IMR-90 (cell line): ENCODE measurements around the gene QDPR. TPM values are rescaled to one million over a fixed set of nuclear protein-coding genes. Genes with fewer than 3 reads are reported as not detected.

Source experiments
- ATAC-seq: fragments of 200-7000 bp; cut with Tn5 transposase; 2 replicates; pipeline ENCODE4 v1.9.1; 2020; ENCODE audit warnings: low read depth, mild to moderate bottlenecking, moderate library complexity
- BruUV-seq: library from RNA; stranded (reverse); fragments of 400-500 nt; replicated peaks from 2 replicates; lab custom pipeline; 2021; lab: Mats Ljungman, UMichigan
- CTCF ChIA-PET: fragments of 300-600 bp; formaldehyde crosslinking; extraction: SDS; loops from one replicate; lab custom pipeline; 2021; ENCODE audit warnings: antibody characterized with exemption; lab: Yijun Ruan, JAX
- POLR2A ChIA-PET: fragments of 300-600 bp; sonication (Branson Sonifier 250); formaldehyde crosslinking; loops from one replicate; lab custom pipeline; 2022; ENCODE audit warnings: antibody characterized with exemption; ENCODE audit not compliant: unreplicated experiment; lab: Charles Lee
- DNase-seq: peaks from one replicate; pipeline ENCODE4 v3.0.0; 2013
- H2AFZ ChIP-seq: replicated peaks from 2 replicates; pipeline ENCODE3; 2013; ENCODE audit warnings: low read length, mild to moderate bottlenecking; ENCODE audit not compliant: poor library complexity
- H2AK5ac ChIP-seq: 2 replicates; pipeline ENCODE4 v1.6.1; 2013; ENCODE audit warnings: low read depth, low read length, inconsistent platforms
- H2AK9ac ChIP-seq: replicated peaks from 2 replicates; pipeline ENCODE3; 2013; ENCODE audit warnings: mild to moderate bottlenecking, low read depth, low read length, moderate library complexity; ENCODE audit not compliant: poor library complexity
- H2BK120ac ChIP-seq: 2 replicates; pipeline ENCODE4 v1.6.1; 2013; ENCODE audit warnings: low read depth, low read length, inconsistent platforms
- H2BK15ac ChIP-seq: 3 replicates; pipeline ENCODE4 v1.6.1; 2013; ENCODE audit warnings: low read depth, low read length, inconsistent platforms
- H2BK20ac ChIP-seq: 2 replicates; pipeline ENCODE4 v1.6.1; 2013; ENCODE audit warnings: low read depth, mild to moderate bottlenecking, inconsistent platforms, low read length, moderate library complexity
- H2BK5ac ChIP-seq: 2 replicates; pipeline ENCODE4 v1.6.1; 2013; ENCODE audit warnings: mild to moderate bottlenecking, low read depth, low read length, inconsistent platforms; ENCODE audit not compliant: poor library complexity, severe bottlenecking
- H3K14ac ChIP-seq: replicated peaks from 2 replicates; pipeline ENCODE4 v1.6.1; 2013; ENCODE audit warnings: low read depth, low read length, inconsistent platforms
- H3K18ac ChIP-seq: 2 replicates; pipeline ENCODE4 v1.6.1; 2013; ENCODE audit warnings: low read depth, low read length, control low read depth
- H3K23ac ChIP-seq: 2 replicates; pipeline ENCODE4 v1.6.1; 2013; ENCODE audit warnings: low read depth, low read length, inconsistent platforms
- H3K27ac ChIP-seq: 2 replicates; pipeline ENCODE4 v1.5.1; 2013; ENCODE audit warnings: mild to moderate bottlenecking, control low read depth, low read length; ENCODE audit not compliant: insufficient read depth
- H3K27me3 ChIP-seq: 2 replicates; pipeline ENCODE4 v1.6.1; 2013; ENCODE audit warnings: low read length; ENCODE audit not compliant: control insufficient read depth, insufficient read depth
- H3K36me3 ChIP-seq: 2 replicates; pipeline ENCODE4 v1.6.1; 2013; ENCODE audit warnings: low read length, mixed read lengths; ENCODE audit not compliant: control insufficient read depth, insufficient read depth
- H3K4ac ChIP-seq: 2 replicates; pipeline ENCODE4 v1.6.1; 2013; ENCODE audit warnings: low read depth, low read length, inconsistent platforms
- H3K4me1 ChIP-seq: 2 replicates; pipeline ENCODE4 v1.6.1; 2013; ENCODE audit warnings: low read length, mixed read lengths; ENCODE audit not compliant: control insufficient read depth, insufficient read depth
- H3K4me2 ChIP-seq: 2 replicates; pipeline ENCODE4 v1.6.1; 2013; ENCODE audit warnings: low read depth, mild to moderate bottlenecking, control low read depth, low read length, moderate library complexity
- H3K4me3 ChIP-seq: 2 replicates; pipeline ENCODE4 v1.5.1; 2013; ENCODE audit warnings: low read depth, mild to moderate bottlenecking, control low read depth, low read length, moderate library complexity; ENCODE audit not compliant: insufficient read depth
- H3K56ac ChIP-seq: 2 replicates; pipeline ENCODE4 v1.6.1; 2013; ENCODE audit warnings: low read length, inconsistent platforms; ENCODE audit not compliant: insufficient read depth; ENCODE audit errors: extremely low read depth
- H3K79me1 ChIP-seq, 2 experiments: 2 replicates each; pipeline ENCODE4 v1.6.1; 2013; ENCODE audit warnings: low read length in 2 of 2, inconsistent platforms in 1 of 2, low read depth in 1 of 2
- H3K9ac ChIP-seq: 2 replicates; pipeline ENCODE4 v1.6.1; 2013; ENCODE audit warnings: low read depth, low read length, control low read depth
- H3K9me1 ChIP-seq: 2 replicates; pipeline ENCODE4 v1.6.1; 2013; ENCODE audit warnings: low read length, inconsistent platforms; ENCODE audit not compliant: insufficient read depth
- H3K9me3 ChIP-seq: 2 replicates; pipeline ENCODE4 v1.6.1; 2013; ENCODE audit warnings: low read length; ENCODE audit not compliant: control insufficient read depth, insufficient read depth
- H4K20me1 ChIP-seq: 2 replicates; pipeline ENCODE4 v1.6.1; 2013; ENCODE audit warnings: low read length, inconsistent platforms; ENCODE audit not compliant: insufficient read depth
- H4K5ac ChIP-seq: 2 replicates; pipeline ENCODE4 v1.6.1; 2013; ENCODE audit warnings: mild to moderate bottlenecking, low read depth, low read length, control low read depth
- H4K8ac ChIP-seq, 2 experiments: 2 replicates each; pipeline ENCODE4 v1.6.1; 2013; ENCODE audit warnings: low read depth in 2 of 2, low read length in 2 of 2, control low read depth in 1 of 2, inconsistent platforms in 1 of 2
- H4K91ac ChIP-seq: 2 replicates; pipeline ENCODE4 v1.6.1; 2013; ENCODE audit warnings: low read depth, low read length, inconsistent platforms; ENCODE audit not compliant: insufficient read depth
- BHLHE40 ChIP-seq: fragments of 150-350 bp; IDR thresholded peaks from 2 replicates; pipeline ENCODE4 v1.6.1; 2016; ENCODE audit warnings: mild to moderate bottlenecking, low read depth, low read length
- CEBPB ChIP-seq: IDR thresholded peaks from 2 replicates; pipeline ENCODE4 v1.6.1; 2012; ENCODE audit warnings: low read depth, low read length, improper control_type of control experiment
- CHD1 ChIP-seq: IDR thresholded peaks from 2 replicates; pipeline ENCODE4 v1.6.1; 2012; ENCODE audit warnings: low read depth, low read length, improper control_type of control experiment
- ELK1 ChIP-seq: fragments of 150-350 bp; IDR thresholded peaks from 2 replicates; pipeline ENCODE4 v1.6.1; 2016; ENCODE audit warnings: low read depth, mild to moderate bottlenecking, low read length, moderate library complexity, borderline replicate concordance
- FOS ChIP-seq: fragments of 150-350 bp; IDR thresholded peaks from 2 replicates; pipeline ENCODE4 v1.6.1; 2016; ENCODE audit warnings: low read depth, low read length
- MAFK ChIP-seq: IDR thresholded peaks from 2 replicates; pipeline ENCODE4 v1.6.1; 2012; ENCODE audit warnings: low read depth, low read length, improper control_type of control experiment
- MAZ ChIP-seq: IDR thresholded peaks from 2 replicates; pipeline ENCODE4 v1.6.1; 2012; ENCODE audit warnings: low read depth, mild to moderate bottlenecking, low read length, improper control_type of control experiment, moderate library complexity, borderline replicate concordance
- MXI1 ChIP-seq: IDR thresholded peaks from 2 replicates; pipeline ENCODE4 v1.6.1; 2012; ENCODE audit warnings: low read depth, mild to moderate bottlenecking, low read length, moderate library complexity, borderline replicate concordance
- NFE2L2 ChIP-seq: fragments of 150-350 bp; IDR thresholded peaks from 2 replicates; pipeline ENCODE4 v1.6.1; 2016; ENCODE audit warnings: low read depth, mild to moderate bottlenecking, low read length
- POLR2A ChIP-seq: IDR thresholded peaks from 2 replicates; pipeline ENCODE4 v1.6.1; 2012; ENCODE audit warnings: mild to moderate bottlenecking, low read depth, low read length
- RAD21 ChIP-seq: IDR thresholded peaks from 2 replicates; pipeline ENCODE4 v1.6.1; 2012; ENCODE audit warnings: low read length, improper control_type of control experiment
- RCOR1 ChIP-seq: IDR thresholded peaks from 2 replicates; pipeline ENCODE4 v1.6.1; 2012; ENCODE audit warnings: mild to moderate bottlenecking, low read length, improper control_type of control experiment; ENCODE audit not compliant: insufficient replicate concordance
- RFX5 ChIP-seq: IDR thresholded peaks from 2 replicates; pipeline ENCODE4 v1.8.0; 2012; ENCODE audit warnings: low read depth, mild to moderate bottlenecking, low read length, moderate library complexity
- SMC3 ChIP-seq: fragments of 150-350 bp; IDR thresholded peaks from 2 replicates; pipeline ENCODE4 v1.6.1; 2016; ENCODE audit warnings: low read depth, mild to moderate bottlenecking, antibody characterized with exemption, low read length, moderate library complexity
- WGBS, 2 experiments: methylation state at CpG; one replicate each; pipeline versions ENCODE4 v1.1.5 to v1.1.7; 2013; ENCODE audit warnings: missing lambda C conversion rate in 2 of 2; ENCODE audit not compliant: insufficient read length in 1 of 2; ENCODE audit errors: extremely low coverage in 2 of 2; 5-methylcytosine and 5-hydroxymethylcytosine counted together
- dilution Hi-C: fragments of 300-500 bp; cut with HindIII; formaldehyde crosslinking; loops from one replicate; pipeline ENCODE4 v1.14.3; 2018; ENCODE audit warnings: low sequenced_read_pairs; ENCODE audit not compliant: unreplicated experiment
- in situ Hi-C: fragments of 300-500 bp; cut with MboI; formaldehyde crosslinking; loops from 3 replicates; pipeline ENCODE4 v1.14.3; 2019; ENCODE audit warnings: low sequenced_read_pairs, inconsistent platforms, mixed read lengths
- intact Hi-C: fragments of 100-400 bp; cut with micrococcal nuclease; formaldehyde crosslinking; loops from 2 replicates; pipeline ENCODE4 v1.10.0; 2022
- polyA plus RNA-seq, 3 experiments: library from polyadenylated mRNA; depleted of rRNA; stranded (reverse); fragments of >200 nt; gene quantifications; 2 replicates each; pipeline ENCODE4 v1.2.3, GENCODE V29; 2012; ENCODE audit warnings: low replicate concordance in 1 of 3
- total RNA-seq: library from RNA; depleted of rRNA; stranded (reverse); fragments of >200 nt; gene quantifications from 2 replicates; pipeline ENCODE4 v1.2.3, GENCODE V29; 2012
- TF ChIP-seq, protein P1 (sequence below): conservative IDR thresholded peaks from 2 replicates; pipeline ENCODE4 v1.5.1; 2012; ENCODE audit warnings: mild to moderate bottlenecking, low read depth, low read length, improper control_type of control experiment
- TF ChIP-seq, protein P2 (sequence below): fragments of 150-350 bp; IDR thresholded peaks from 2 replicates; pipeline ENCODE4 v1.6.1; 2017; ENCODE audit warnings: mild to moderate bottlenecking, antibody characterized with exemption, low read length, low read depth

QDPR gene
- total and polyA plus RNA-seq, 2 of the 4 experiments (the other 2 are of a cell fraction) = 10.4 to 31.1 TPM

DNA sequence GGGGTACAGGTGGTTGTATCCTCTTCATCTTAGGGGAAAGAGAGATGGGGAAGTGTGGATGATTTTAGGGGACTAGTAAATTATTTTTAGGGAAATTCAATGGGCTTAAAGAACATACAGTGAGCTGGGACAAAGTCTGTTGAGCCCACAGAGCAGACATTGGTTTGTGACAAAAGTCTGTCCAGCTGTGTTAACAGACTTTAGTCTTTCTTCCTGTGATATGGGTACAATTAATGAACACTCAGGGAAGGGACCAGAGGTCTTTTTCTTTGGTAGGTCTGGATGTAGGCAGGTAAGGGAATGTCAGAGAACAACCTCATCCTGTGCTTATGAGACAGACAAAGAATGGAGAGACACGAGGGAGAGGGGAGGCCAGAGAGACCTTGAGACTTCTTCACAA is 5.1 kb upstream of the QDPR start:
- Histone ChIP-seq H3K18ac (no peak overlapping the region), H2BK20ac (no peak overlapping the region), H3K36me3 (no peaks in the 10 kb centered on the region), H3K14ac (no peak overlapping the region), H3K23ac (no peak overlapping the region), H3K9me1 (no peaks in the 10 kb centered on the region), H3K4ac (no peak overlapping the region), H3K9ac (no peak overlapping the region), H3K9me3 (no peaks in the 10 kb centered on the region), H3K4me1 (no peaks in the 10 kb centered on the region), H3K79me1 (no peaks in the 10 kb centered on the region), H4K20me1 (no peaks in the 10 kb centered on the region), H2BK5ac (no peak overlapping the region), H2BK15ac (no peak overlapping the region), H3K56ac (no peak overlapping the region), H4K8ac (no peak overlapping the region), H2AK5ac (no peak overlapping the region), H3K27ac (no peak overlapping the region), H2AK9ac (no peak overlapping the region), H4K5ac (no peak overlapping the region), H2AFZ (no peak overlapping the region), H2BK120ac (no peak overlapping the region), H3K4me2 (no peak overlapping the region), H4K91ac (no peak overlapping the region), H3K4me3 (no peak overlapping the region), H3K27me3 (peaks cover 32% of the 10 kb centered on the region)
- intact Hi-C loops = no loop called here
- DNase-seq (no peak), ATAC-seq (no peak)
- ChIA-PET POLR2A (no interaction called here), CTCF (no interaction called here)
- BruUV-seq = no TSS peak
- TF ChIP-seq POLR2A = no peak
- no peak for TF ChIP-seq RFX5
- TF ChIP-seq, protein P1, sequence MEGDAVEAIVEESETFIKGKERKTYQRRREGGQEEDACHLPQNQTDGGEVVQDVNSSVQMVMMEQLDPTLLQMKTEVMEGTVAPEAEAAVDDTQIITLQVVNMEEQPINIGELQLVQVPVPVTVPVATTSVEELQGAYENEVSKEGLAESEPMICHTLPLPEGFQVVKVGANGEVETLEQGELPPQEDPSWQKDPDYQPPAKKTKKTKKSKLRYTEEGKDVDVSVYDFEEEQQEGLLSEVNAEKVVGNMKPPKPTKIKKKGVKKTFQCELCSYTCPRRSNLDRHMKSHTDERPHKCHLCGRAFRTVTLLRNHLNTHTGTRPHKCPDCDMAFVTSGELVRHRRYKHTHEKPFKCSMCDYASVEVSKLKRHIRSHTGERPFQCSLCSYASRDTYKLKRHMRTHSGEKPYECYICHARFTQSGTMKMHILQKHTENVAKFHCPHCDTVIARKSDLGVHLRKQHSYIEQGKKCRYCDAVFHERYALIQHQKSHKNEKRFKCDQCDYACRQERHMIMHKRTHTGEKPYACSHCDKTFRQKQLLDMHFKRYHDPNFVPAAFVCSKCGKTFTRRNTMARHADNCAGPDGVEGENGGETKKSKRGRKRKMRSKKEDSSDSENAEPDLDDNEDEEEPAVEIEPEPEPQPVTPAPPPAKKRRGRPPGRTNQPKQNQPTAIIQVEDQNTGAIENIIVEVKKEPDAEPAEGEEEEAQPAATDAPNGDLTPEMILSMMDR = no peak
- TF ChIP-seq RAD21 = no peak
- TF ChIP-seq FOS = no peak
- TF ChIP-seq CEBPB = no peak
- no peak for TF ChIP-seq MXI1
- TF ChIP-seq, protein P2, sequence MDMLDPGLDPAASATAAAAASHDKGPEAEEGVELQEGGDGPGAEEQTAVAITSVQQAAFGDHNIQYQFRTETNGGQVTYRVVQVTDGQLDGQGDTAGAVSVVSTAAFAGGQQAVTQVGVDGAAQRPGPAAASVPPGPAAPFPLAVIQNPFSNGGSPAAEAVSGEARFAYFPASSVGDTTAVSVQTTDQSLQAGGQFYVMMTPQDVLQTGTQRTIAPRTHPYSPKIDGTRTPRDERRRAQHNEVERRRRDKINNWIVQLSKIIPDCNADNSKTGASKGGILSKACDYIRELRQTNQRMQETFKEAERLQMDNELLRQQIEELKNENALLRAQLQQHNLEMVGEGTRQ = no peak
- TF ChIP-seq NFE2L2 = no peak
- no peak for TF ChIP-seq MAZ
- no peak for TF ChIP-seq MAFK
- TF ChIP-seq SMC3 = no peak
- no peak for TF ChIP-seq BHLHE40
- no peak for TF ChIP-seq ELK1
- TF ChIP-seq CHD1 = no peak
- TF ChIP-seq RCOR1 = no peak
- in situ Hi-C loops = no loop called here
- dilution Hi-C loops = no loop called here
- WGBS, 2 experiments = no CpG with 5 or more reads among the region's 1 CpG
